Measurements from ENCODE around the gene UGT2B7. TPM values are rescaled to one million over a fixed set of nuclear protein-coding genes. Genes with fewer than 3 reads are reported as not detected.

The UGT2B7 gene
- total RNA-seq, 1 experiment from 2014 or later: not detected

- no peak overlapping the region for H2BK5ac ChIP-seq (ENCODE audit: insufficient read length, low read length)
- H3K27me3 ChIP-seq (ENCODE audit: insufficient read depth, low read length): no peaks in the 10 kb centered on the region
- no peak overlapping the region for H2BK120ac ChIP-seq (ENCODE audit: low read depth, low read length, poor library complexity, severe bottlenecking)
- H3K4me2 ChIP-seq (ENCODE audit: insufficient read depth, insufficient read length, low read length): no peak overlapping the region
- no peak overlapping the region for H4K91ac ChIP-seq (ENCODE audit: insufficient read length, low read depth, low read length)
- no peak overlapping the region for H3K9ac ChIP-seq (ENCODE audit: extremely low read depth, insufficient read length, low read length)
- no peaks in the 10 kb centered on the region for H3K79me1 ChIP-seq (ENCODE audit: insufficient read depth, low read depth, low read length, poor library complexity, severe bottlenecking)
- H3K4ac ChIP-seq (ENCODE audit: low read depth, low read length): no peak overlapping the region
- H3T11ph ChIP-seq (ENCODE audit: low read length): no peak overlapping the region
- H3K18ac ChIP-seq (ENCODE audit: insufficient read length, low read depth, low read length): no peak overlapping the region
- H2BK20ac ChIP-seq (ENCODE audit: low read depth, low read length, poor library complexity, severe bottlenecking): no peak overlapping the region
- H4K8ac ChIP-seq (replicated peaks; ENCODE audit: insufficient read length, low read depth, low read length): no peak overlapping the region
- H2BK15ac ChIP-seq (ENCODE audit: low read depth, low read length): no peak overlapping the region
- Mint-ChIP-seq H3K27ac (no peak overlapping the region), H3K4me3 (no peak overlapping the region), H3K27me3 (ENCODE audit: low read depth) (no peaks in the 10 kb centered on the region), H3K4me1 (peaks cover 5 to 7% of the 10 kb centered on the region in 2 experiments; a peak in 3 of 4 replicates), H3K36me3 (ENCODE audit: insufficient read depth in 1 of 3, low read depth in 3 of 3) (no peaks in the 10 kb centered on the region; a peak in 1 of 7 replicates), H3K9me3 (no peaks in the 10 kb centered on the region; a peak in 1 of 5 replicates)
- no peak overlapping the region for H2AK5ac ChIP-seq (ENCODE audit: insufficient read length, low read length)
- H3K23me2 ChIP-seq (ENCODE audit: insufficient read length, low read depth, low read length, poor library complexity, severe bottlenecking): no peaks in the 10 kb centered on the region
- no peak overlapping the region for H3K56ac ChIP-seq (ENCODE audit: insufficient read length, low read depth, low read length)
- H3K4me1 ChIP-seq (ENCODE audit: insufficient read depth, low read length): no peaks in the 10 kb centered on the region
- WGBS (ENCODE audit: extremely low coverage, insufficient read length, low lambda C conversion rate): no CpG with 5 or more reads among the region's 2 CpGs
- H3K14ac ChIP-seq (ENCODE audit: insufficient read depth, low read length): no peak overlapping the region
- no peaks in the 10 kb centered on the region for H4K20me1 ChIP-seq (ENCODE audit: control insufficient read depth, insufficient read depth, insufficient read length)
- no peak overlapping the region for H4K5ac ChIP-seq (ENCODE audit: insufficient read length, low read depth, low read length)
- H3K23ac ChIP-seq (ENCODE audit: insufficient read length, low read depth, low read length): no peak overlapping the region
- TF ChIP-seq CTCF (conservative IDR thresholded peaks at IDR 0.05): no peak
- no peaks in the 10 kb centered on the region for H3K9me3 ChIP-seq (ENCODE audit: control insufficient read depth, low read depth, low read length)
- no peak overlapping the region for H2BK12ac ChIP-seq (ENCODE audit: insufficient read length, low read depth, low read length)
- H2AFZ ChIP-seq (ENCODE audit: low read length): no peak overlapping the region
- H3K79me2 ChIP-seq (ENCODE audit: insufficient read depth, low read length): no peaks in the 10 kb centered on the region
- H3K27ac ChIP-seq (ENCODE audit: insufficient read length, low read depth, low read length): no peak overlapping the region
- DNase-seq: no peak
Measured at GRCh38 chr4:69088473-69088872, 7.8 kb upstream of the UGT2B7 start.

Data from H9 (cell line).